ENCODE results near the gene GPC4.

DNA sequence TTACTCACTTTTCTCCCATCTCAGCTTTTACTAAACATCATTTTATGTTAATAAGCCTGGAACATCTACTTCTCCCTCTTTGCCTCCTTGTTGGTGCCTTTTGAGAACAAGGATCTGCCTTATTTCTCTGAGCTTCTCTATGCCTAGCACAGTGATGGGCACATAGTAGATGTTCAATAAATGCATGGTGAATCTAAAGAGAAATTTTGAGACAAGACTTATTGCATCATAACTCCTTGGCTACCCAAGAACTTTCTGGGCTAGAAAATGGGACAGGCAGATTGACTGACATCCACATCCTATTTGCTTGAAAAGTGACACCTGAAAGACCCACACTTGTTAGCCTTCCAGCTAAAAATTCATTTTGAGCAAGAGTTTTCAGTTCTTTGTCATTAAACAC lies 109.9 kb downstream of the GPC4 start:
- no peak for TF ChIP-seq GLIS3 (CRISPR knock-in tag; IDR thresholded peaks at IDR 0.05)
- TF ChIP-seq, protein P1, sequence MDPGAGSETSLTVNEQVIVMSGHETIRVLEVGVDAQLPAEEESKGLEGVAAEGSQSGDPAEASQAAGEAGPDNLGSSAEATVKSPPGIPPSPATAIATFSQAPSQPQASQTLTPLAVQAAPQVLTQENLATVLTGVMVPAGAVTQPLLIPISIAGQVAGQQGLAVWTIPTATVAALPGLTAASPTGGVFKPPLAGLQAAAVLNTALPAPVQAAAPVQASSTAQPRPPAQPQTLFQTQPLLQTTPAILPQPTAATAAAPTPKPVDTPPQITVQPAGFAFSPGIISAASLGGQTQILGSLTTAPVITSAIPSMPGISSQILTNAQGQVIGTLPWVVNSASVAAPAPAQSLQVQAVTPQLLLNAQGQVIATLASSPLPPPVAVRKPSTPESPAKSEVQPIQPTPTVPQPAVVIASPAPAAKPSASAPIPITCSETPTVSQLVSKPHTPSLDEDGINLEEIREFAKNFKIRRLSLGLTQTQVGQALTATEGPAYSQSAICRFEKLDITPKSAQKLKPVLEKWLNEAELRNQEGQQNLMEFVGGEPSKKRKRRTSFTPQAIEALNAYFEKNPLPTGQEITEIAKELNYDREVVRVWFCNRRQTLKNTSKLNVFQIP (CRISPR knock-in tag; IDR thresholded peaks at IDR 0.05; ENCODE audit: borderline replicate concordance, low read depth), result no peak
